WTC11 (cell line): ENCODE results near the gene RHBDL2. TPM values are rescaled to one million over a fixed set of nuclear protein-coding genes. Genes with fewer than 3 reads are reported as not detected.

ENCODE experiments used
- ATAC-seq: fragments of 200-7000 bp; cut with Tn5 transposase; 2 replicates; pipeline ENCODE4 v1.10.0; 2021; ENCODE audit warnings: mild to moderate bottlenecking, moderate library complexity
- CTCF ChIA-PET: fragments of 300-600 bp; sonication (Branson Sonifier 250); formaldehyde crosslinking; loops from one replicate; lab custom pipeline; 2021; ENCODE audit warnings: antibody characterized with exemption; lab: Charles Lee
- POLR2A ChIA-PET: fragments of 350-600 bp; sonication (Branson Sonifier 250); formaldehyde crosslinking; loops from one replicate; lab custom pipeline; 2021; ENCODE audit warnings: antibody characterized with exemption; lab: Charles Lee
- DNase-seq: peaks from one replicate; pipeline ENCODE4 v3.0.0; 2021; ENCODE audit warnings: low spot score
- H3K27ac Mint-ChIP-seq: 2 replicates; pipeline ENCODE4 v1.8.0; 2021; ENCODE audit warnings: mixed read lengths
- H3K27me3 Mint-ChIP-seq: 2 replicates; pipeline ENCODE4 v1.8.0; 2021; ENCODE audit warnings: low read depth, mild to moderate bottlenecking, moderate library complexity, mixed read lengths
- H3K36me3 Mint-ChIP-seq: 2 replicates; pipeline ENCODE4 v1.8.0; 2021; ENCODE audit warnings: mixed read lengths
- H3K4me1 Mint-ChIP-seq: 2 replicates; pipeline ENCODE4 v1.8.0; 2022; ENCODE audit warnings: mixed read lengths
- H3K4me3 Mint-ChIP-seq: 2 replicates; pipeline ENCODE4 v1.8.0; 2021; ENCODE audit warnings: mild to moderate bottlenecking, moderate library complexity, mixed read lengths
- H3K9me3 Mint-ChIP-seq: 2 replicates; pipeline ENCODE4 v1.8.0; 2021; ENCODE audit warnings: mixed read lengths
- ATF6 ChIP-seq: sonication (generic); formaldehyde crosslinking; IDR thresholded peaks from 2 replicates; pipeline ENCODE4 v1.8.1; 2023; ENCODE audit warnings: mild to moderate bottlenecking, missing genetic modification reagents
- CREM ChIP-seq: sonication (generic); formaldehyde crosslinking; IDR thresholded peaks from 2 replicates; pipeline ENCODE4 v1.8.1; 2022; ENCODE audit warnings: mild to moderate bottlenecking, missing genetic modification reagents, moderate library complexity
- E2F4 ChIP-seq: sonication (generic); formaldehyde crosslinking; IDR thresholded peaks from 2 replicates; pipeline ENCODE4 v1.8.1; 2022; ENCODE audit warnings: low read depth, mild to moderate bottlenecking, moderate library complexity, missing genetic modification reagents, borderline replicate concordance
- E2F5 ChIP-seq: sonication (generic); formaldehyde crosslinking; IDR thresholded peaks from 2 replicates; pipeline ENCODE4 v1.8.1; 2022; ENCODE audit warnings: mild to moderate bottlenecking, moderate library complexity, missing genetic modification reagents
- ELF4 ChIP-seq: sonication (generic); formaldehyde crosslinking; IDR thresholded peaks from 2 replicates; pipeline ENCODE4 v1.8.1; 2022; ENCODE audit warnings: low read depth, mild to moderate bottlenecking, moderate library complexity, missing genetic modification reagents
- EMX1 ChIP-seq: fragments of 250-450 bp; sonication (Bioruptor Pico); IDR thresholded peaks from 2 replicates; pipeline ENCODE4 v1.8.0; 2021; ENCODE audit warnings: mild to moderate bottlenecking
- ETV6 ChIP-seq: sonication (generic); formaldehyde crosslinking; IDR thresholded peaks from 2 replicates; pipeline ENCODE4 v1.8.1; 2022; ENCODE audit warnings: mild to moderate bottlenecking, missing genetic modification reagents
- GABPB1 ChIP-seq: sonication (generic); formaldehyde crosslinking; IDR thresholded peaks from 2 replicates; pipeline ENCODE4 v1.8.1; 2023; ENCODE audit warnings: mild to moderate bottlenecking, missing genetic modification reagents
- NFE2L1 ChIP-seq: sonication (generic); formaldehyde crosslinking; IDR thresholded peaks from 2 replicates; pipeline ENCODE4 v1.8.1; 2023; ENCODE audit warnings: missing genetic modification reagents
- NR1H2 ChIP-seq: sonication (generic); formaldehyde crosslinking; IDR thresholded peaks from 2 replicates; pipeline ENCODE4 v1.9.0; 2021; ENCODE audit warnings: mild to moderate bottlenecking, moderate library complexity, missing genetic modification reagents
- PREB ChIP-seq: sonication (generic); formaldehyde crosslinking; IDR thresholded peaks from 2 replicates; pipeline ENCODE4 v1.8.1; 2022; ENCODE audit warnings: mild to moderate bottlenecking, missing genetic modification reagents, moderate library complexity, borderline replicate concordance
- RELA ChIP-seq: sonication (generic); formaldehyde crosslinking; IDR thresholded peaks from 2 replicates; pipeline ENCODE4 v1.8.1; 2022; ENCODE audit warnings: missing genetic modification reagents, mild to moderate bottlenecking, borderline replicate concordance
- SMAD3 ChIP-seq: sonication (generic); formaldehyde crosslinking; IDR thresholded peaks from 2 replicates; pipeline ENCODE4 v1.8.0; 2022; ENCODE audit warnings: missing genetic modification reagents, mild to moderate bottlenecking, borderline replicate concordance
- SMAD4 ChIP-seq: sonication (generic); formaldehyde crosslinking; IDR thresholded peaks from 2 replicates; pipeline ENCODE4 v1.8.0; 2022; ENCODE audit warnings: mild to moderate bottlenecking, missing genetic modification reagents
- SOX15 ChIP-seq: fragments of 250-450 bp; sonication (Bioruptor Pico); IDR thresholded peaks from 2 replicates; pipeline ENCODE4 v1.9.0; 2021; ENCODE audit warnings: mild to moderate bottlenecking
- TCF7 ChIP-seq: sonication (generic); formaldehyde crosslinking; IDR thresholded peaks from 2 replicates; pipeline ENCODE4 v1.8.0; 2022; ENCODE audit warnings: mild to moderate bottlenecking, low read depth, missing genetic modification reagents, moderate library complexity
- TP53 ChIP-seq: sonication (generic); formaldehyde crosslinking; IDR thresholded peaks from 2 replicates; pipeline ENCODE4 v1.8.1; 2023; ENCODE audit warnings: mild to moderate bottlenecking, missing genetic modification reagents
- ZMAT4 ChIP-seq: fragments of 250-450 bp; sonication (Bioruptor Pico); IDR thresholded peaks from 2 replicates; pipeline ENCODE4 v1.9.0; 2021; ENCODE audit warnings: mild to moderate bottlenecking
- ZNF232 ChIP-seq: sonication (generic); formaldehyde crosslinking; IDR thresholded peaks from 2 replicates; pipeline ENCODE4 v1.8.0; 2022; ENCODE audit warnings: mild to moderate bottlenecking, missing genetic modification reagents
- ZNF317 ChIP-seq: sonication (generic); formaldehyde crosslinking; IDR thresholded peaks from 2 replicates; pipeline ENCODE4 v1.8.1; 2023; ENCODE audit warnings: low read depth, mild to moderate bottlenecking, moderate library complexity, missing genetic modification reagents, borderline replicate concordance
- ZNF416 ChIP-seq: fragments of 250-450 bp; sonication (Bioruptor Pico); IDR thresholded peaks from 2 replicates; pipeline ENCODE4 v1.9.0; 2021; ENCODE audit warnings: mild to moderate bottlenecking, inconsistent platforms
- ZNF423 ChIP-seq: fragments of 250-450 bp; sonication (Bioruptor Pico); IDR thresholded peaks from 2 replicates; pipeline ENCODE4 v2.1.2; 2022; ENCODE audit warnings: mild to moderate bottlenecking, moderate library complexity
- ZNF425 ChIP-seq: fragments of 250-450 bp; sonication (Bioruptor Pico); conservative IDR thresholded peaks from 2 replicates; pipeline ENCODE4 v1.9.0; 2021; ENCODE audit warnings: mild to moderate bottlenecking
- ZNF532 ChIP-seq: fragments of 250-450 bp; sonication (Bioruptor Pico); IDR thresholded peaks from 2 replicates; pipeline ENCODE4 v1.9.0; 2021; ENCODE audit warnings: mild to moderate bottlenecking, borderline replicate concordance
- total RNA-seq: library from RNA; stranded (reverse); gene quantifications from 3 replicates; pipeline ENCODE4 v1.2.3, GENCODE V29; 2021

Gene RHBDL2
- total RNA-seq, 1 experiment from 2014 or later, result 0.26 TPM

GRCh38 chr1:38990738-38991637 lies 49.4 kb upstream of the RHBDL2 start, which contains the start of gene AKIRIN1 (continued):
- no peak for TF ChIP-seq ZMAT4 (CRISPR knock-in tag)
- TF ChIP-seq SMAD3 (CRISPR knock-in tag), result no peak
- no peak for TF ChIP-seq ETV6
- 0 out of 2 replicates have a peak, but pooled peaks have one; percentile 65 for TF ChIP-seq E2F4 (CRISPR knock-in tag)
- peak; percentile 60; the same call in 1 of the 2 replicates for TF ChIP-seq NFE2L1 (CRISPR knock-in tag)
- peak; percentile 89 for TF ChIP-seq CREM
- peak; percentile 90 for TF ChIP-seq ZNF423 (CRISPR knock-in tag)
- TF ChIP-seq GABPB1 (CRISPR knock-in tag), result peak; percentile 13
- no peak for TF ChIP-seq PREB (CRISPR knock-in tag)
- peak; percentile 69; the same call in 1 of the 2 replicates for TF ChIP-seq TP53 (CRISPR knock-in tag)
- 0 out of 2 replicates have a peak, but pooled peaks have one; percentile 32 for TF ChIP-seq ZNF232 (CRISPR knock-in tag)
- TF ChIP-seq ZNF317, result peak; percentile 51; the same call in 1 of the 2 replicates
- TF ChIP-seq SMAD4, result peak; percentile 33; the same call in 1 of the 2 replicates
- peak; percentile 73; the same call in 1 of the 2 replicates for TF ChIP-seq RELA (CRISPR knock-in tag)
- TF ChIP-seq E2F5 (CRISPR knock-in tag), result peak; percentile 66; the same call in 1 of the 2 replicates
- 0 out of 2 replicates have a peak, but pooled peaks have one; percentile 82 for TF ChIP-seq TCF7 (CRISPR knock-in tag)

- DNase-seq, result no peak
- ChIA-PET POLR2A (interaction anchor here (0.6 to 1.2 kb wide), 4 partner anchors 10 to 36 kb away, joined by 3 to 5 read pairs (median 3); partner anchors contain the start of gene NDUFS5), CTCF (interaction anchor here (0.6 to 1.0 kb wide), 5 partner anchors 26 to 70 kb away, joined by 3 to 6 read pairs (median 3); partner anchors contain the start of gene RHBDL2)
- ATAC-seq, result no peak
- Mint-ChIP-seq H3K4me3 (peak overlapping the region; percentile 54), H3K27me3 (no peaks in the 10 kb centered on the region), H3K27ac (peak overlapping the region; percentile 95), H3K4me1 (peaks cover 57% of the 10 kb centered on the region), H3K36me3 (peaks cover 32% of the 10 kb centered on the region), H3K9me3 (no peaks in the 10 kb centered on the region)
- TF ChIP-seq EMX1, result no peak
- TF ChIP-seq ZNF425 (CRISPR knock-in tag), result no peak
- no peak for TF ChIP-seq GABPB1 (CRISPR knock-in tag)
- no peak for TF ChIP-seq ATF6 (CRISPR knock-in tag)
- TF ChIP-seq NR1H2 (CRISPR knock-in tag), result no peak
- TF ChIP-seq ELF4, result no peak
- TF ChIP-seq ZNF532 (CRISPR knock-in tag), result no peak
- TF ChIP-seq ZNF416 (CRISPR knock-in tag), result no peak
- no peak for TF ChIP-seq SOX15 (CRISPR knock-in tag)
Measured at GRCh38 chr1:38990386-38990737, 48.7 kb upstream of the RHBDL2 start.
